HG03354 (cell line): ENCODE data around the gene PLCG1.

ENCODE experiments used
- ATAC-seq: cut with Tn5 transposase; IDR thresholded peaks from one replicate; pipeline ENCODE4 v1.9.1; 2021; ENCODE audit warnings: mild to moderate bottlenecking; ENCODE audit not compliant: unreplicated experiment, poor library complexity, severe bottlenecking

PLCG1 gene

GRCh38 chr20:41175727-41176330, 38.5 kb downstream of the PLCG1 start:
- ATAC-seq: no peak

GRCh38 chr20:41176711-41177552, 39.6 kb downstream of the PLCG1 start:
- ATAC-seq: no peak

GRCh38 chr20:41177636-41178035, 40.3 kb downstream of the PLCG1 start:
- ATAC-seq: no peak

GRCh38 chr20:41178495-41178894, 41.2 kb downstream of the PLCG1 start:
- no peak for ATAC-seq

GRCh38 chr20:41178904-41179432, 41.6 kb downstream of the PLCG1 start:
- ATAC-seq: no peak

GRCh38 chr20:41179961-41180360, 42.6 kb downstream of the PLCG1 start:
- ATAC-seq: no peak

GRCh38 chr20:41180599-41181333, 43.4 kb downstream of the PLCG1 start:
- no peak for ATAC-seq

- no peak for ATAC-seq
Observed at GRCh38 chr20:41181567-41181966, 44.2 kb downstream of the PLCG1 start.

- ATAC-seq: no peak
Observed at GRCh38 chr20:41182296-41183212, 45.2 kb downstream of the PLCG1 start.

- ATAC-seq: no peak
Observed at GRCh38 chr20:41183391-41183790, 46.0 kb downstream of the PLCG1 start.

GRCh38 chr20:41183831-41184230, 46.5 kb downstream of the PLCG1 start:
- ATAC-seq: no peak

GRCh38 chr20:41185013-41185757, 47.8 kb downstream of the PLCG1 start:
- ATAC-seq: no peak

- ATAC-seq: no peak
Observed at GRCh38 chr20:41187668-41188067, 50.3 kb downstream of the PLCG1 start.

GRCh38 chr20:41191562-41192500, 54.5 kb downstream of the PLCG1 start:
- ATAC-seq: no peak

GRCh38 chr20:41192575-41192974, 55.2 kb downstream of the PLCG1 start:
- ATAC-seq: no peak

GRCh38 chr20:41196653-41197225, 59.4 kb downstream of the PLCG1 start:
- ATAC-seq: no peak

GRCh38 chr20:41198443-41198842, 61.1 kb downstream of the PLCG1 start:
- no peak for ATAC-seq
